Liver (tissue), 2 donors: ENCODE measurements around the gene KIF17.

Experiments
- TF ChIP-seq, protein P1 (sequence below): fragments of 150-350 bp; IDR thresholded peaks from 2 replicates; pipeline ENCODE4 v1.5.1; 2017; ENCODE audit warnings: improper control_type of control experiment, low read depth, low read length; ENCODE audit not compliant: missing input control
- TF ChIP-seq, protein P2 (sequence below): IDR thresholded peaks from 2 replicates; pipeline ENCODE4 v1.6.1; 2016; ENCODE audit warnings: antibody characterized with exemption
- donor health status: healthy.

DNA sequence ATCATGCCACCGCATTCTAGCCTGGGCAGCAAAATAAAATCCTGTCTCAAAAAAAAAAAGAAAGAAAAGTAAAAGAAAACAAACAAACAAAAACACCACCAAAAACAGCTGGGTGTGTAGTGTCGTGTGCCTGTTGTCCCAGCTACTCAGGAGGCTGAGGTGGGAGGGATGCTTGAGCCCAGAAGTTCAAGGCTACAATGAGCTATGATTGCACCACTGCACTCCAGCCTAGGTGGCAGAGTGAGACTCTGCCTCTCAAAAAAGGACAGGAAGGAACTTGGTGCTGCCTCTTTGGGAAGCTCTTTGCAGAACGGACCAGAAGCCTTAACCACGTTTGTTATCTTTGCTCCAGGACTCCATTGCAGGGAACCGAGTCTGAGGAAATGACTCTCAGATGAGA lies 11.0 kb downstream of the KIF17 start:
- TF ChIP-seq, protein P1, sequence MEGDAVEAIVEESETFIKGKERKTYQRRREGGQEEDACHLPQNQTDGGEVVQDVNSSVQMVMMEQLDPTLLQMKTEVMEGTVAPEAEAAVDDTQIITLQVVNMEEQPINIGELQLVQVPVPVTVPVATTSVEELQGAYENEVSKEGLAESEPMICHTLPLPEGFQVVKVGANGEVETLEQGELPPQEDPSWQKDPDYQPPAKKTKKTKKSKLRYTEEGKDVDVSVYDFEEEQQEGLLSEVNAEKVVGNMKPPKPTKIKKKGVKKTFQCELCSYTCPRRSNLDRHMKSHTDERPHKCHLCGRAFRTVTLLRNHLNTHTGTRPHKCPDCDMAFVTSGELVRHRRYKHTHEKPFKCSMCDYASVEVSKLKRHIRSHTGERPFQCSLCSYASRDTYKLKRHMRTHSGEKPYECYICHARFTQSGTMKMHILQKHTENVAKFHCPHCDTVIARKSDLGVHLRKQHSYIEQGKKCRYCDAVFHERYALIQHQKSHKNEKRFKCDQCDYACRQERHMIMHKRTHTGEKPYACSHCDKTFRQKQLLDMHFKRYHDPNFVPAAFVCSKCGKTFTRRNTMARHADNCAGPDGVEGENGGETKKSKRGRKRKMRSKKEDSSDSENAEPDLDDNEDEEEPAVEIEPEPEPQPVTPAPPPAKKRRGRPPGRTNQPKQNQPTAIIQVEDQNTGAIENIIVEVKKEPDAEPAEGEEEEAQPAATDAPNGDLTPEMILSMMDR: no peak
- TF ChIP-seq, protein P2, sequence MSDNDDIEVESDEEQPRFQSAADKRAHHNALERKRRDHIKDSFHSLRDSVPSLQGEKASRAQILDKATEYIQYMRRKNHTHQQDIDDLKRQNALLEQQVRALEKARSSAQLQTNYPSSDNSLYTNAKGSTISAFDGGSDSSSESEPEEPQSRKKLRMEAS: no peak
